Neural progenitor cell (in vitro differentiated cells): ENCODE results near the gene CTDNEP1.

ENCODE experiments used
- CTCF ChIP-seq: fragments of 200-600 bp; sonication (generic); IDR thresholded peaks from 2 replicates; pipeline ENCODE4 v1.5.1; 2017; ENCODE audit warnings: antibody characterized with exemption, mild to moderate bottlenecking
- EZH2 ChIP-seq: fragments of 200-600 bp; sonication (generic); IDR thresholded peaks from 2 replicates; pipeline ENCODE4 v1.6.1; 2017; ENCODE audit warnings: antibody characterized with exemption, mild to moderate bottlenecking, moderate library complexity
- EZH2phosphoT487 ChIP-seq: fragments of 200-600 bp; sonication (generic); IDR thresholded peaks from 2 replicates; pipeline ENCODE4 v1.6.1; 2017; ENCODE audit warnings: antibody characterized with exemption

- TF ChIP-seq EZH2, result no peak
- no peak for TF ChIP-seq CTCF
- no peak for TF ChIP-seq EZH2phosphoT487
These were observed 39.9 kb downstream of the CTDNEP1 start for GRCh38 chr17:7211491-7212273.
